WERI-Rb-1 (cell line): ENCODE data around the gene ABHD3.
"Not testable (repeated sequence)": the region's sequence is repeated elsewhere in the genome, so short reads cannot be mapped to it uniquely, and the experiment has no call there.

Experiments used
- DNase-seq: peaks from one replicate; pipeline ENCODE4 v3.0.0-alpha.2; 2020
- H3K27ac ChIP-seq: fragments of 250-450 bp; sonication (Bioruptor Pico); 2 replicates; pipeline ENCODE4 v1.5.1; 2020; ENCODE audit warnings: mild to moderate bottlenecking, moderate library complexity
- H3K27me3 ChIP-seq: fragments of 250-450 bp; sonication (Bioruptor Pico); 2 replicates; pipeline ENCODE4 v1.5.1; 2021; ENCODE audit warnings: mild to moderate bottlenecking, low read depth, moderate library complexity; ENCODE audit not compliant: insufficient read depth, severe bottlenecking
- H3K36me3 ChIP-seq: fragments of 250-450 bp; sonication (Bioruptor Pico); 2 replicates; pipeline ENCODE4 v1.5.1; 2020; ENCODE audit warnings: mild to moderate bottlenecking, moderate library complexity
- H3K4me3 ChIP-seq: 2 replicates; pipeline ENCODE4 v1.5.1; 2011; ENCODE audit warnings: low read depth, mild to moderate bottlenecking, control low read depth, low read length
- H3K9me3 ChIP-seq: fragments of 250-450 bp; sonication (Bioruptor Pico); 2 replicates; pipeline ENCODE4 v1.5.1; 2021; ENCODE audit warnings: mild to moderate bottlenecking, moderate library complexity; ENCODE audit not compliant: severe bottlenecking
- CTCF ChIP-seq: IDR thresholded peaks from 2 replicates; pipeline ENCODE4 v1.5.1; 2011; ENCODE audit warnings: low read depth, mild to moderate bottlenecking, control low read depth, inconsistent platforms, low read length

The ABHD3 gene

DNA sequence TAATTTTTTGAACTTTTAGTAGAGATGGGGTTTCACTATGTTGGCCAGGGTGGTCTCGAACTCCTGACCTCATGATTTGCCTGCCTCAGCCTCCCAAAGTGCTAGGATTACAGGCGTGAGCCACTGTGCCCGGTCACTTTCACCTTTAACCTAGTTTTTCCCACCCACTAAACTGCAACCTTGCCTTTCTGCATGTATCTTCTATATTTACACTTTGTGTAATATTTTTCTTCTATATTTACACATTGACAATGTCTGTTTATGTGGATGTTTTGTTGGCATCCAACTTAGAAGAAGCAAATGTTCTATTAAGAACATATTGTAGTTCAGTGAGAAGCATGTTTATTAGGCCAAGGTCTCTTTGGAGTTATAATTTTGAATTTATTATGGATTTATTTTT lies 65.8 kb downstream of the ABHD3 start:
- H3K9me3 ChIP-seq: no peaks in the 10 kb centered on the region
- no peak for TF ChIP-seq CTCF
- peaks cover 20% of the 10 kb centered on the region for H3K36me3 ChIP-seq
- no peak overlapping the region for H3K27ac ChIP-seq
- H3K27me3 ChIP-seq: no peaks in the 10 kb centered on the region
- no peak overlapping the region for H3K4me3 ChIP-seq
- DNase-seq: no peak

DNA sequence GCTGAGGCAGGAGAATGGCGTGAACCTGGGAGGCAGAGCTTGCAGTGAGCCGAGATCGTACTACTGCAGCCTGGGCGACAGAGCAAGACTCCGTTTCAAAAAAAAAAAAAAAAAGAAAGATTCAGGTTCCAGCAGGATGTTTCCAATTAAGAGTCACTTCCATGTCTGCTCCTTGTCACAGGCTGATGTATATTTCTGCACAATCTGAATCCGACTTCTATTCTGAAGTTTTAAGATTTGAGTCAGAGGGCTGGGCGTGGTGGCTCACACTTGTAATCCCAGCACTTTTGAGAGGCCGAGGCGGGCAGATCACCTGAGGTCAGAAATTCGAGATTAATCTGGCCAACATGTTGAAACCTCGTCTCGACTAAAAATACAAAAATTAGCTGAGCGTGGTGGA lies 67.8 kb downstream of the ABHD3 start:
- H3K27ac ChIP-seq: no peak overlapping the region
- DNase-seq: no peak
- no peak overlapping the region for H3K4me3 ChIP-seq
- no peaks in the 10 kb centered on the region for H3K9me3 ChIP-seq
- no peak for TF ChIP-seq CTCF
- no peaks in the 10 kb centered on the region for H3K27me3 ChIP-seq
- peaks cover 34% of the 10 kb centered on the region for H3K36me3 ChIP-seq

GRCh38 chr18:21634588-21635199 lies 69.9 kb downstream of the ABHD3 start:
- no peak overlapping the region for H3K27ac ChIP-seq
- no peak for DNase-seq
- H3K4me3 ChIP-seq: no peak overlapping the region
- no peaks in the 10 kb centered on the region for H3K9me3 ChIP-seq
- no peak for TF ChIP-seq CTCF
- H3K27me3 ChIP-seq: no peaks in the 10 kb centered on the region
- peaks cover 49% of the 10 kb centered on the region for H3K36me3 ChIP-seq

GRCh38 chr18:21632393-21632792 lies 72.2 kb downstream of the ABHD3 start:
- peaks cover 70% of the 10 kb centered on the region for H3K36me3 ChIP-seq

DNA sequence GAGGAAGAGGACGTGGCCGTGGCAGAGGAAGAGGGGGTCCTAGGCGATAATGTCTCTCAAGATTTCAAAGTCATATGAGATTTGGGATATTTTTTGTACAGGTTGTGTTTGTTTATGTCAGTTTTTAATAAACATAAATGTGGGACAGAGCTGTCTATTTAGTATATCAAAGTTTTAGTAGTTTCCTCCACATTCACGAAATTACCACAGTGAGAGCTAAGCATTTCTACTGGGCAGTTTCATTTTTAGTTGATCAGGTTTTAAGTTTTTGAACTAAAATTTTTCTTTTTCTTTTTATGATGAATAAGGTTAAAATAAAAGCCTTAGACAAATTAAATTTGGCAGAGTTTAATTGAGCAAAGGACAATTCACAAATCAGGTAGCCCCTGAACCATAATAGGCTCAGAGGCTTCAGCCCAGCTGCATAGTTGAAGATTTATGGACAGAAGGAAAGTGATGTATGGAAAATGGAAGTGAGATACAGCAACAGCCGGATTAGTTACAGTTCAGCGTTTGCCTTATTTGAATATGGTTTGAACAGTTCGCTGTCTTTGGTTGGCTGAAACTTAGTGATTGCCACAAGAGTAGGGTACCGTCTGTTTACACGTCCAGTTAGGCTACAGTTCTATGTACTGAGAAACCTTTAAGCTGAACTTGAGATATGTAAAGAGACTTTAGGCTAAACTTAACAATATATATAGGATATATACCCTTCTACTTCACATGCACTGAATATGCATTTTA lies 75.3 kb downstream of the ABHD3 start:
- no peak for DNase-seq
- no peak for TF ChIP-seq CTCF
- H3K27ac ChIP-seq: no peak overlapping the region
- no peak overlapping the region for H3K4me3 ChIP-seq
- no peaks in the 10 kb centered on the region for H3K27me3 ChIP-seq
- peaks cover 81% of the 10 kb centered on the region for H3K36me3 ChIP-seq
- no peaks in the 10 kb centered on the region for H3K9me3 ChIP-seq

More at GRCh38 chr18:21632393-21632792, 72.2 kb downstream of the ABHD3 start:
- no peaks in the 10 kb centered on the region for H3K27me3 ChIP-seq
- H3K4me3 ChIP-seq: no peak overlapping the region
- H3K27ac ChIP-seq: no peak overlapping the region
- no peak for TF ChIP-seq CTCF
- H3K9me3 ChIP-seq: no peaks in the 10 kb centered on the region
- DNase-seq: no peak

DNA sequence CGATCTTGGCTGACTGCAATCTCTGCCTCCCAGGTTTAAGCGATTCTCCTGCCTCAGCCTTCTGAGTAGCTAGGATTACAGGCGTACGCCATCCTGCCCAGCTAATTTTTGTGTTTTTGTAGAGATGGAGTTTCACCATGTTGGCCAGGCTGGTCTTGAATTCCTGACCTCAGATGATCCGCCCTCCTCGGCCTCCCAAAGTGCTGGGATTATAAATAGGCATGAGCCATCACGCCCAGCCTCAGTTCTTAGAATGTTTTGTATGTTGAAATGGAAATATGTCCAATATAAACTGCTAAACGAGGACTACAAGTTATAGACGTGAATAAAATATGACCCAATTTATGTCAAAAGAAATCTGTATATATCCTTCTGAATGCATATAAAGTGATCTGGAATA lies 82.9 kb downstream of the ABHD3 start:
- H3K27me3 ChIP-seq, DNase-seq, H3K4me3 ChIP-seq, H3K9me3 ChIP-seq, H3K27ac ChIP-seq: not testable (repeated sequence)
- peaks cover 88% of the 10 kb centered on the region for H3K36me3 ChIP-seq
